Suprapubic skin (tissue), 4 donors: ENCODE measurements around the gene LAMTOR2. TPM values are rescaled to one million over a fixed set of nuclear protein-coding genes. Genes with fewer than 3 reads are reported as not detected.

ENCODE experiments used
- DNase-seq, 2 donors: peaks; one replicate each; pipeline ENCODE4 v3.0.0-alpha.2; 2019; ENCODE audit warnings: low spot score in 2 of 2
- H3K27ac ChIP-seq: fragments of 200-600 bp; sonication (generic); one replicate; pipeline ENCODE4 v1.5.1; 2019
- H3K27me3 ChIP-seq: fragments of 200-600 bp; sonication (generic); one replicate; pipeline ENCODE4 v1.5.1; 2019
- H3K36me3 ChIP-seq: fragments of 200-600 bp; sonication (generic); one replicate; pipeline ENCODE4 v1.5.1; 2019
- H3K4me1 ChIP-seq: fragments of 200-600 bp; sonication (generic); one replicate; pipeline ENCODE4 v1.5.1; 2019
- H3K4me3 ChIP-seq: fragments of 200-600 bp; sonication (generic); one replicate; pipeline ENCODE4 v1.5.1; 2019; ENCODE audit warnings: mild to moderate bottlenecking
- H3K9me3 ChIP-seq: fragments of 200-600 bp; sonication (generic); one replicate; pipeline ENCODE4 v1.5.1; 2019
- EP300 ChIP-seq: sonication (generic); formaldehyde crosslinking; IDR thresholded peaks from one replicate; pipeline ENCODE4 v1.6.1; 2017; ENCODE audit warnings: antibody characterized with exemption
- POLR2A ChIP-seq, 2 donors: fragments of 450-650 bp; IDR thresholded peaks; one replicate each; pipeline ENCODE4 v1.6.1; 2017; ENCODE audit warnings: antibody characterized with exemption in 2 of 2, mild to moderate bottlenecking in 2 of 2, moderate library complexity in 2 of 2
- POLR2AphosphoS5 ChIP-seq, 3 donors: sonication (generic); formaldehyde crosslinking; IDR thresholded peaks; one replicate each; pipeline ENCODE4 v1.6.1; 2017; ENCODE audit warnings: antibody characterized with exemption in 3 of 3
- WGBS: methylation state at CpG from one replicate; pipeline ENCODE4 v1.1.5; 2018; 5-methylcytosine and 5-hydroxymethylcytosine counted together
- total RNA-seq, 4 donors: library from RNA; depleted of rRNA; stranded (reverse); fragments of >200 nt; gene quantifications; one replicate each; pipeline ENCODE4 v1.1.0, GENCODE V29; 2016
- TF ChIP-seq, protein P1 (sequence below), 2 donors: fragments of 200-600 bp in 1 of 2; fragments of 450-650 bp in 1 of 2; sonication (generic) in 1 of 2; IDR thresholded peaks; one replicate each; pipeline ENCODE4 v1.5.1; 2016 to 2019; ENCODE audit warnings: antibody characterized with exemption in 2 of 2, mild to moderate bottlenecking in 1 of 2, moderate library complexity in 1 of 2

LAMTOR2 gene
- total RNA-seq, 4 donors from 2014 or later = 27.3 to 66.6 (median 57.7) TPM

DNA sequence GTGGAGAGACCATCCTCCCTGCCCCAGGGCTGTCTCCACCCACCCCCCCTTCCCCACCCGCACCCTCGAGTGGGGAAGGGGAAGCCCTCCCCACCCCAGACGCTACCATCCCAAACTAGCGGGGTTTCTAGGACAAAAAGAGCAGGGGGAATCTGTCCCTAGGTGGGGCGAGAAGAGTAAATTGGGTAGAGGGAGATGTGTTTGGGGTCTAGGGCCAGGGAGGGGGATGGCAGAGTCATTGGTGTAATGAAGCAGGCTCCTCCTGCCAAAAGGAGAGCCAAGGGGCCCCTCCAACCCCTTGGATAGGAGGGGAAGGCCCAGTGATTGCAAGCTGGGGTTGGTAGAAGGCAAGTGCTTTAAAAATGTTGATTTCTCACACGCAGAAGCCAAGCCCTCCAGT is 17.7 kb downstream of the LAMTOR2 start:
- WGBS = 61% methylated on average over 6 of the region's 6 CpGs
- Histone ChIP-seq H3K4me3 (no peak overlapping the region), H3K27me3 (no peaks in the 10 kb centered on the region), H3K4me1 (peaks cover 20% of the 10 kb centered on the region), H3K27ac (no peak overlapping the region), H3K36me3 (peaks cover 19% of the 10 kb centered on the region), H3K9me3 (no peaks in the 10 kb centered on the region)
- DNase-seq = no peak
- no peak for TF ChIP-seq POLR2A (IDR thresholded peaks at IDR 0.05)
- TF ChIP-seq POLR2AphosphoS5 (IDR thresholded peaks at IDR 0.05) = no peak
- TF ChIP-seq, protein P1, sequence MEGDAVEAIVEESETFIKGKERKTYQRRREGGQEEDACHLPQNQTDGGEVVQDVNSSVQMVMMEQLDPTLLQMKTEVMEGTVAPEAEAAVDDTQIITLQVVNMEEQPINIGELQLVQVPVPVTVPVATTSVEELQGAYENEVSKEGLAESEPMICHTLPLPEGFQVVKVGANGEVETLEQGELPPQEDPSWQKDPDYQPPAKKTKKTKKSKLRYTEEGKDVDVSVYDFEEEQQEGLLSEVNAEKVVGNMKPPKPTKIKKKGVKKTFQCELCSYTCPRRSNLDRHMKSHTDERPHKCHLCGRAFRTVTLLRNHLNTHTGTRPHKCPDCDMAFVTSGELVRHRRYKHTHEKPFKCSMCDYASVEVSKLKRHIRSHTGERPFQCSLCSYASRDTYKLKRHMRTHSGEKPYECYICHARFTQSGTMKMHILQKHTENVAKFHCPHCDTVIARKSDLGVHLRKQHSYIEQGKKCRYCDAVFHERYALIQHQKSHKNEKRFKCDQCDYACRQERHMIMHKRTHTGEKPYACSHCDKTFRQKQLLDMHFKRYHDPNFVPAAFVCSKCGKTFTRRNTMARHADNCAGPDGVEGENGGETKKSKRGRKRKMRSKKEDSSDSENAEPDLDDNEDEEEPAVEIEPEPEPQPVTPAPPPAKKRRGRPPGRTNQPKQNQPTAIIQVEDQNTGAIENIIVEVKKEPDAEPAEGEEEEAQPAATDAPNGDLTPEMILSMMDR (IDR thresholded peaks at IDR 0.05) = no peak
- TF ChIP-seq EP300 = no peak

DNA sequence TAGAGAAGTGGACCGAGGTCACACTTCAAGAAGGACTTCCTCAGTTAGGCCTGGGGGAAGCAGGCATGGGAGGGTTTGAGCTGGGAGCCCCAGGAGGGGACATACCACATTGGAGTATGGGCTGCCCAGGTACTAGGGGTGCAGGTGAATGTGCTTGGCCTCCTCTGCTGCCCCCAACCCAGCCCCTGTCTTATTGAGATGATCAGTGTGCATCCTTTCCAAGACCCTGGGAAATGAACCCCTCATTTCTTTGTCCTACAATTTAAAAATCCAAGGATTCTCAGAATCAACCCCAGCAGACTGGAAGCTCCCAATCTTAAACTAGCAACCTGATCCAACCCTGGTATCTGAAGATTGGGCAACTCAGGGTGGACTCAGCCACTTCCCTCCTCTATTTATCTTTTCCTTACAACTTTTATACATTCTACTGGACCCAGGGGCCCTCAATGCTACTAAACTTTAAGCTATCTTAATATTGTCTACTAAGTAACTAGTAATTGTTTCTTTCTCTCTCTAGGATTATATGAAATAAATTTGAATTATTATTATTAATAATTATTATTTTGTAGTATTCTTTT is 18.6 kb downstream of the LAMTOR2 start:
- H3K27me3 ChIP-seq = no peaks in the 10 kb centered on the region
- no peak for TF ChIP-seq POLR2AphosphoS5 (IDR thresholded peaks at IDR 0.05)
- TF ChIP-seq, protein P1 (IDR thresholded peaks at IDR 0.05) = no peak
- no peak for TF ChIP-seq POLR2A (IDR thresholded peaks at IDR 0.05)
- TF ChIP-seq EP300 = no peak
- H3K4me1 ChIP-seq = peaks cover 20% of the 10 kb centered on the region
- 67% methylated on average over 1 of the region's 1 CpG for WGBS
- peaks cover 14% of the 10 kb centered on the region for H3K36me3 ChIP-seq
- H3K9me3 ChIP-seq = no peaks in the 10 kb centered on the region
- DNase-seq = no peak
- H3K27ac ChIP-seq = no peak overlapping the region
- no peak overlapping the region for H3K4me3 ChIP-seq

DNA sequence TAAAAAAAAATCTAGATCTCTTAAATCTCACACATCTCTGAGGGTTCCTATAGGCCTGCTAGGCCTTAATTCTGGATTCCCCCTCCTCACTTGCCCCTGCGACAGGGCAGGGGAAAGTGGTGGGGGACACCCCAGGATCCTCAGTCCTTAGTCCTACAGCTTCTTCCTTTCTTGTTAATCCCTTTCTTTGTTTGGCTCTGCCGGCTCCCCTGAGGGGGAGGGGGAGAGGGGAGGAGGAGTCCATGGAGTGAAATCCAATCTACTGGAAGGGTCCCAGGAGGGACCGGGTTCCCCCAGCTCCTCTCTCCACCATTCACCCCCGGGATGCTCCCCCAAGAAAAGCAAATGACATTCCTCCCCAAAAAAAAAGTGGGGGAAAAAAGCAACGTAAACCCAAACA is 19.2 kb downstream of the LAMTOR2 start:
- H3K9me3 ChIP-seq = no peaks in the 10 kb centered on the region
- DNase-seq = no peak
- H3K27me3 ChIP-seq = no peaks in the 10 kb centered on the region
- no peak overlapping the region for H3K4me3 ChIP-seq
- H3K36me3 ChIP-seq = peaks cover 12% of the 10 kb centered on the region
- WGBS = 61% methylated on average over 5 of the region's 5 CpGs
- H3K4me1 ChIP-seq = peaks cover 20% of the 10 kb centered on the region
- H3K27ac ChIP-seq = no peak overlapping the region
- TF ChIP-seq EP300 (no peak), POLR2AphosphoS5 (IDR thresholded peaks at IDR 0.05) (no peak)
- TF ChIP-seq, protein P1 (IDR thresholded peaks at IDR 0.05) = no peak

DNA sequence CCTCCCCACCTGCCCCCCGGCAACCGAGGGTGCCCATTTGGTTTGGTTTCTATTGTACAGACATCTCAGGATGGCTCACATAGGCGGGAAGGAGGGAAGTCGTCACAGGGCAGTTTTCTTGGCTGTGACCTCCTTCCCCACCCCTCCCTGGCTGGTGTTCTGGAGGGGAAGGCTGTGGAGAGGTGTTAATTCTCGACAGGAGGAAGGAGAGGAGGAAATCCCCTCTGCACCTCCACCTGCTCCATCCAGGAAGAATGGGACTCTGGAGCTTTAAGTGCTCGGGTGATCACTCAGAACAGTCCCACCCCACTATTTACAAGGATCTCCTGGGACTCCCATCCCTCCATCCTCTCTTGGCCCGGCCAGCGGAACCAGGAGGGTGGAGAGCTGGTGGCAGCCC is 20.1 kb downstream of the LAMTOR2 start:
- Histone ChIP-seq H3K36me3 (peaks cover 9% of the 10 kb centered on the region), H3K9me3 (no peaks in the 10 kb centered on the region), H3K27ac (no peak overlapping the region), H3K4me1 (peaks cover 20% of the 10 kb centered on the region), H3K4me3 (no peak overlapping the region), H3K27me3 (no peaks in the 10 kb centered on the region)
- DNase-seq = no peak
- WGBS = 56% methylated on average over 8 of the region's 8 CpGs
- TF ChIP-seq EP300 (no peak), POLR2AphosphoS5 (IDR thresholded peaks at IDR 0.05) (no peak), POLR2A (IDR thresholded peaks at IDR 0.05) (no peak)
- TF ChIP-seq, protein P1 (IDR thresholded peaks at IDR 0.05) = no peak

DNA sequence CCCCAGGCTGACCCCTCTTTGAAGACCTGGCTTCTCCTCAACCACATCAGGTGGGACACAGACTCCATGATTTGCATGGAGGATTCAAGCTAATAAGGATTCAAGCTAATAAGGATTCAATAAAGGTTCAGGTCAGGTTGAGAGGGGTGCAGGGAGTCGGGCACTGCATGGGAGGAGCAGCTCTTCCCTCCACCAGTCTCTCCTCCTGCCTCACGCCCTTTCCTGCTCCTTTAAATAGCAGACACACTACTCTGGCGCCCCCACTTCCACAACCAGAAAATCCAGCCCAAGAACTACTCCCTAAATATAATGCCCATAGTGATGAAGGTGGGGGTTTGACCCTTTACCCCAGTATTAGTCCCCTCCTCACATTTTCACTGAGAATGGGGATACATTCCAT is 20.6 kb downstream of the LAMTOR2 start:
- no peak for DNase-seq
- H3K36me3 ChIP-seq = peaks cover 5% of the 10 kb centered on the region
- no peak overlapping the region for H3K27ac ChIP-seq
- H3K4me1 ChIP-seq = peaks cover 20% of the 10 kb centered on the region
- H3K4me3 ChIP-seq = no peak overlapping the region
- 54% methylated on average over 3 of the region's 3 CpGs for WGBS
- H3K9me3 ChIP-seq = no peaks in the 10 kb centered on the region
- TF ChIP-seq POLR2A (IDR thresholded peaks at IDR 0.05) = no peak
- TF ChIP-seq EP300 = no peak
- TF ChIP-seq, protein P1 (IDR thresholded peaks at IDR 0.05) = no peak
- no peak for TF ChIP-seq POLR2AphosphoS5 (IDR thresholded peaks at IDR 0.05)
- no peaks in the 10 kb centered on the region for H3K27me3 ChIP-seq
